Endothelial cell of umbilical vein (primary cell): Measurements from ENCODE around the gene UFD1.

Experiments used
- EZH2 ChIP-seq: IDR thresholded peaks from 2 replicates; pipeline ENCODE4 v1.6.1; 2012; ENCODE audit warnings: borderline replicate concordance, low read depth, mild to moderate bottlenecking, moderate library complexity, low read length, inconsistent platforms; ENCODE audit not compliant: severe bottlenecking
- GATA2 ChIP-seq: IDR thresholded peaks from 2 replicates; pipeline ENCODE4 v1.7.0; 2011; ENCODE audit warnings: low read depth, mild to moderate bottlenecking, moderate library complexity, mixed read lengths, low read length; ENCODE audit not compliant: insufficient read length, insufficient read depth
- POLR2A ChIP-seq: IDR thresholded peaks from 2 replicates; pipeline ENCODE4 v1.6.1; 2012; ENCODE audit warnings: low read depth, mild to moderate bottlenecking, control low read depth, low read length
- POLR2AphosphoS5 ChIP-seq: IDR thresholded peaks from 2 replicates; pipeline ENCODE4 v1.6.1; 2012; ENCODE audit warnings: low read depth, mild to moderate bottlenecking, control low read depth, low read length, moderate library complexity; ENCODE audit not compliant: insufficient read depth
- TF ChIP-seq, protein P1 (sequence below): IDR thresholded peaks from 2 replicates; pipeline ENCODE4 v1.6.1; 2011; ENCODE audit not compliant: insufficient read depth, insufficient read length
- TF ChIP-seq, protein P2 (sequence below), 2 donors: IDR thresholded peaks; 1 replicate in 1 of 2; 2 replicates in 1 of 2; pipeline ENCODE4 v1.5.1; 2011; ENCODE audit warnings: low read length in 2 of 2, mild to moderate bottlenecking in 2 of 2, moderate library complexity in 2 of 2, control low read depth in 1 of 2, inconsistent platforms in 1 of 2, low read depth in 1 of 2; ENCODE audit not compliant: insufficient read depth in 1 of 2; ENCODE audit errors: extremely low read depth in 1 of 2

DNA sequence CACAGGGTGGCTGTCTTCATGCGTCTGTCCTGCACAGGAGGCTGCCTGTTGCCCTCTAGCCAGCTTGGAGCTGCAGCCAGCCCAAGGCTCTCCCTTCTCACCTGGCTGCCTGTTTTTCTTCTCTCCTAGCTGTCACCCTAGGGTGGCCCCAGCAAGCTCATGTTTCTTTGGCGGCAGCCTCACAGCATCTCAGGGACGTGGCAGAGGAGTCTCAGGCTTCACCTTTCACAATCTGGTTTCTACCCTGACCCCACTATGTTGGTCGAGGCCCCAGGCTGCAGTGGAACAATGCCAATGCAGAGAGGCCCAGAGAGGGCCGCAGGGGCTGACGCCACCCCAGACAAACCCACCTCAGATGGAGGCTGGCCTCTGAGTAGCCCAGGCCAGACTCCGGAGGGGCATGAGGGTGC lies 47.7 kb upstream of the UFD1 start:
- TF ChIP-seq EZH2, result no peak
- TF ChIP-seq, protein P1, sequence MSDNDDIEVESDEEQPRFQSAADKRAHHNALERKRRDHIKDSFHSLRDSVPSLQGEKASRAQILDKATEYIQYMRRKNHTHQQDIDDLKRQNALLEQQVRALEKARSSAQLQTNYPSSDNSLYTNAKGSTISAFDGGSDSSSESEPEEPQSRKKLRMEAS, result no peak
- TF ChIP-seq POLR2AphosphoS5, result no peak
- TF ChIP-seq, protein P2, sequence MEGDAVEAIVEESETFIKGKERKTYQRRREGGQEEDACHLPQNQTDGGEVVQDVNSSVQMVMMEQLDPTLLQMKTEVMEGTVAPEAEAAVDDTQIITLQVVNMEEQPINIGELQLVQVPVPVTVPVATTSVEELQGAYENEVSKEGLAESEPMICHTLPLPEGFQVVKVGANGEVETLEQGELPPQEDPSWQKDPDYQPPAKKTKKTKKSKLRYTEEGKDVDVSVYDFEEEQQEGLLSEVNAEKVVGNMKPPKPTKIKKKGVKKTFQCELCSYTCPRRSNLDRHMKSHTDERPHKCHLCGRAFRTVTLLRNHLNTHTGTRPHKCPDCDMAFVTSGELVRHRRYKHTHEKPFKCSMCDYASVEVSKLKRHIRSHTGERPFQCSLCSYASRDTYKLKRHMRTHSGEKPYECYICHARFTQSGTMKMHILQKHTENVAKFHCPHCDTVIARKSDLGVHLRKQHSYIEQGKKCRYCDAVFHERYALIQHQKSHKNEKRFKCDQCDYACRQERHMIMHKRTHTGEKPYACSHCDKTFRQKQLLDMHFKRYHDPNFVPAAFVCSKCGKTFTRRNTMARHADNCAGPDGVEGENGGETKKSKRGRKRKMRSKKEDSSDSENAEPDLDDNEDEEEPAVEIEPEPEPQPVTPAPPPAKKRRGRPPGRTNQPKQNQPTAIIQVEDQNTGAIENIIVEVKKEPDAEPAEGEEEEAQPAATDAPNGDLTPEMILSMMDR (IDR thresholded peaks at IDR 0.05; ENCODE audit: extremely low read depth in 1 of 2, insufficient read depth in 1 of 2, low read depth in 1 of 2, low read length in 2 of 2), result no peak
- TF ChIP-seq POLR2A, result no peak
- TF ChIP-seq GATA2, result no peak
